Subcutaneous preadipocyte (primary cell): Measurements from ENCODE around the gene PCDHB9. TPM values are rescaled to one million over a fixed set of nuclear protein-coding genes. Genes with fewer than 3 reads are reported as not detected.

Experiments
- total RNA-seq: library from RNA; depleted of rRNA; stranded (reverse); fragments of >200 nt; gene quantifications from 2 replicates; pipeline ENCODE4 v1.2.3, GENCODE V29; 2012

PCDHB9 gene
- total RNA-seq = under 0.01 TPM in 2 replicates

DNA sequence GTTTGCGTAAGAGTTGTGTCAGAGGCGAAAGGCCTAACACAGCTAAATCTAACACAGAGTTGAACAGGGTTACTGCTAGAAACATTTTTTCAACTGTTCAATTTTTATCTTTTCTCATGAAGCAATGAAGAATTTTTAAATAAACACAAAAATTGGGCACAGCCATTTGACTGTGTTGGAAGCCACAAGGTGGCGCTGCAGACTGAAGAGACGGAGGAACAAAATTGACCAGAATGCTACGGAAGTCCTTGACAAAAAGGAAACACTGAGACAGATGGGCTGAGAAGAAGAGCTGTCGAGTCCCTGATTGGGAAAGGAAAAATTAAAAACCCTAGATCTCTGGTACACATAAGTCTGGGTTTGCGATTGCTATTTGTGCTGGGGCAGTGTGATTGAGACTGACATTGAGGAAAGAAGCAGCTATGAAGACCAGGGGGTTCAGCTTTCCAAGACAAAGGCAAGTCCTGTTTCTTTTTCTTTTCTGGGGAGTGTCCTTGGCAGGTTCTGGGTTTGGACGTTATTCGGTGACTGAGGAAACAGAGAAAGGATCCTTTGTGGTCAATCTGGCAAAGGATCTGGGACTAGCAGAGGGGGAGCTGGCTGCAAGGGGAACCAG lies at the start of gene PCDHB9:
Gene PCDHB9 (plus strand): TSS at position 265 of the 616 bp plus-strand sequence. CDS start 158 bp downstream, at position 423.

DNA sequence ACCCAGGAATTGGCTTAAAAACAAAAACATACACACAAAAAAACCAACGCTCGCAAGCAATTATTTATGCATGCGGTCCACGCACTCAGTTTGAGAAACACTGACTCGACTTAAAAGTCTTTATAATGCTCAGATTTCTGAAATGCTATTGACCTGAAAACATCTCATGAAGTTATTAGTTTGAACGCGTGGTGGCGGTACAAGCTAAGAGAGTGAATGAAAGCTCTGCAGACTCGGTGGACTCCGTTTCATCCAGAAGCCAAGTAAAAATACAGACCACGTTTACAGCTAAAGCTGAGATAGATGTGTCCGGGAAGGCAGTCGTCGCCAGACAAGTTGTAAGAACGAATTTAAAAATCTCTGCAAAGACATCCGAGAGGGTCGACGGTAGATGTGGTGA lies 37.1 kb upstream of the PCDHB9 start, which contains the start of gene PCDHB6:
Gene PCDHB6 (plus strand): TSS at position 246 of the 400 bp plus-strand sequence. CDS start 201 bp downstream, outside the sequence.

DNA sequence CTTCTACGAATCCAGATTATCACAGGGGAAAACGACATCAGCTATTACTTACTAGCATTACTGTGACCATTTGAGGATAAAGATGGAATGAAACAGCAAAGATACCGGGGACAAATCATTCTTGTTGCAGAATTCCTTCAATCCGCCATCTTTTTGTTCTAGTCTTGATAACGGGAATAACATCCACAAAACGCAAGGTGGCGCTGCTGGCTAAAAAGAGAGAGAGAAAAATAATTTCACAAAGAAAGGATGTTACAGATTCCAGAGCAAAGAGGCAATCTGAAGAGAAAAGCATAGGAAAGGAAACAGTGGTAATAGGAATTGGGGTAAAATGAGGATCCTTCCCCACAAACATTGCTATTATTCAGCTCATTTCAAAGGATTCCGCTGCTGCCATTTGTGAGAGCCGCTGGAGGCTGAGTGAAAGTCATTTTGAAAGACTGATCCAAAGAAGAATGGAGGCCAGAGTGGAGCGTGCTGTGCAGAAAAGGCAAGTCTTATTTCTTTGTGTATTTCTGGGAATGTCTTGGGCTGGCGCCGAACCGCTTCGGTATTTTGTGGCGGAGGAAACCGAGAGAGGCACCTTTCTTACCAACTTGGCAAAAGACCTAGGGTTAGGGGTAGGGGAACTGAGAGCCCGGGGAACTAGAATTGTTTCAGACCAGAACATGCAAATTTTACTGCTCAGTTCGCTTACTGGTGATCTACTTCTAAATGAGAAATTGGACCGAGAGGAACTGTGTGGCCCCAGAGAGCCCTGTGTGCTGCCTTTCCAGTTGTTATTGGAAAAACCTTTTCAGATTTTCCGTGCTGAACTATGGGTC lies 14.4 kb upstream of the PCDHB9 start, which contains the start of gene PCDHB7:
Gene PCDHB7 (plus strand): TSS at position 264 of the 824 bp plus-strand sequence. CDS start 192 bp downstream, at position 456.

DNA sequence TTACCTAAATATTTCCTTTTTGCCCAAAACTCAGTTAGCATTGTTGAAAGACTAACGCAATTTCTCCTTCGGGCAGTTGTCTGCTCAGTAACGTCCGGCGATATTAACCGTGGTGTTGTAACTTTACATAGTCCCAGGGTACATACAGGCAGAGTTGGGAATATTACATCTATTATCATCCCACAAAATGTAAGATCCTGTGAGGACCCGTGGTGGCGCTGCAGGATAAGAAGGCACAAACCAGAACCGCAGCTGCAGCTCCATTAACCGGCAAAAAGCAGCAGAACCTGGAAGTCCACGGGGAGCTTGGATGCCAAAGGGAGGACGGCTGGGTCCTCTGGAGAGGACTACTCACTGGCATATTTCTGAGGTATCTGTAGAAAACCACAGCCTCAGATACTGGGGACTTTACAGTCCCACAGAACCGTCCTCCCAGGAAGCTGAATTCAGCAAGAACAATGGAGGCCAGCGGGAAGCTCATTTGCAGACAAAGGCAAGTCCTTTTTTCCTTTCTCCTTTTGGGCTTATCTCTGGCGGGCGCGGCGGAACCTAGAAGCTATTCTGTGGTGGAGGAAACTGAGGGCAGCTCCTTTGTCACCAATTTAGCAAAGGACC lies 9.3 kb upstream of the PCDHB9 start, which contains the start of gene PCDHB8:
Gene PCDHB8 (plus strand): TSS at position 214 of the 615 bp plus-strand sequence. CDS start 245 bp downstream, at position 459.

DNA sequence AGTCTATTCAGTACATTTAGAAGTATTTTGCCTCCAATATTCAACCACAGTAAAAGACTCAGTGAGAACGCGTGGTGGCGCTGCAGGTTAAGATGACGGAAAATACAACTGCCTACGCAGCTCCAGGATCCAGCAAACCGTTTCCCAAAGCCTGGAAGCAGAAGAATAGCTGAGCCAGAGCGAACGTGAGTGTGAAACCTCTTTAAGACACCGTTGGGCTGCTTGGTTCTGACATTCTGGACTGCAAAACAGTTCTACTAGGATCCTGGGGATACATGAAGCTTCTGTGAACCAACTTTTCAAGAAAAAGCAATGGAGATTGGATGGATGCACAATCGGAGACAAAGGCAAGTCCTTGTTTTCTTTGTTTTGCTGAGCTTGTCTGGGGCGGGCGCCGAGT lies 4.7 kb upstream of the PCDHB9 start, which contains the start of gene PCDHB16:
Gene PCDHB16 (plus strand): TSS at position 140 of the 400 bp plus-strand sequence. CDS start 173 bp downstream, at position 313.

DNA sequence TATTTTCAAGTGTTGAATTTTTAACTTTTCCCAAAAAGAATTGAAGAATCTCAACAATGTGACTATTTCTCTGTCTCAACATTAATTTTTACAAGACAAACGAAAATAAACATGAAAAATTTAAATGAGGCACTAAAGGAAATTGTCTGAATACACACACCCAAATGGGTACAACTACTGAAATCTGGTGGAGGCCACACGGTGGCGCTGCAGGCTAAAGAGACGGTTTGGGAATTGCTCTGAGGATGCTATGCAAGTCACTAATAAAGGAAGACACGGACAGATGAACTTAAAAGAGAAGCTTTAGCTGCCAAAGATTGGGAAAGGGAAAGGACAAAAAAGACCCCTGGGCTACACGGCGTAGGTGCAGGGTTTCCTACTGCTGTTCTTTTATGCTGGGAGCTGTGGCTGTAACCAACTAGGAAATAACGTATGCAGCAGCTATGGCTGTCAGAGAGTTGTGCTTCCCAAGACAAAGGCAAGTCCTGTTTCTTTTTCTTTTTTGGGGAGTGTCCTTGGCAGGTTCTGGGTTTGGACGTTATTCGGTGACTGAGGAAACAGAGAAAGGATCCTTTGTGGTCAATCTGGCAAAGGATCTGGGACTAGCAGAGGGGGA lies 5.3 kb downstream of the PCDHB9 start, which contains the start of gene PCDHB10:
Gene PCDHB10 (plus strand): TSS at position 244 of the 616 bp plus-strand sequence. CDS start 200 bp downstream, at position 444.

DNA sequence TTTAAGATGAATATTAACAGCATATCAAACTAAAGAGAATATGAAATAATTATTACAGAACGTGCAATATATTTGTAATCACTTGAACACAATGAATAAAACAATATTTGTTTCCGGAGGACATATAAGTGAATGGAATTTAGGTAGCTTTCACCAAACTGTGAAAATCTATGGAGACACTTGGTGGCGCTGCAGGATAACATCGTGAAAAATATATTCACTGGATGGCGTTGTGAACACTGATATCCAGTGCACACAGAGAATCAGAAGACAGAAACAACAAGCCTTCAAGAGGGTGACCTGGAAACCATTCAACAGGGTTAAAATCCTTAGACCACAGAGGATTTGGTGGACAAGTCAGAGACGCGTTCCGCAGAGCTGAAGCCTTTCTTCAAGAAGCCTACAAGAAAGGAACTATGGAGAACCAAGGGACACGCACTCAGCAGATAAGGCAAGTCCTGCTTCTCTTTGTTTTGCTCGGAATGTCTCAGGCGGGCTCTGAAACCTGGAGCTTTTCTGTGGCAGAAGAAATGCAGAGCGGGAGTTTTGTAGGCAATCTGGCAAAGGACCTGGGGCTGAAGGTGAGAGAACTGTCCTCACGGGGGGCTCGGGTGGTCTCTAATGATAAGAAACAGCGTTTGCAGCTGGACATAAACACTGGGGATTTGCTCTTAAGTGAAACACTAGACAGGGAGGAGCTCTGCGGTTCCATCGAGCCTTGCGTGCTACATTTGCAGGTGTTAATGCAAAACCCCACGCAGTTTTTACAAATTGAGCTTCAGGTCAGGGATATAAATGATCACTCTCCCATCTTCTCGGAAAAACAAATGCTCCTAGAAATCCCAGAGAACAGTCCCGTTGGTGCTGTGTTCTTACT lies 12.6 kb downstream of the PCDHB9 start, which contains the start of gene PCDHB11:
Gene PCDHB11 (plus strand): TSS at position 269 of the 877 bp plus-strand sequence. CDS start 148 bp downstream, at position 417.

DNA sequence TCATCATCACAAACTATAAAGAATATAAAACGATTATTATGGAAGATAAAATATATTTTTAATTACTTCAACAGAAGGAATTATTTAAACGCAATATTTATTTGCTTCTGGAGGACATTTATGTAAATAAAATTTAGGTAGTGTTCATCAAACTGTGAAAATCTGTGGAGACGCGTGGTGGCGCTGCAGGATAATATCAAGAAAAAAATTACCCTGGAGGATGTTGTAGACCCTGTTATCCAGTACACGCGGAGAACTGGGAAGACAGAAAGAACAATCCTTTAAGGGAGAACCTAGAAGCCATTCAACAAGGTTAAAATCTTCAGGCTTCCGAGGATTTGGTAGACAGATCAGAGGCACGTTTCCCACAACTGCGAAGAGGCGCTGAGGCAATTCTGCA lies 21.5 kb downstream of the PCDHB9 start, which contains the start of gene PCDHB12:
Gene PCDHB12 (plus strand): TSS at position 242 of the 400 bp plus-strand sequence. CDS start 189 bp downstream, outside the sequence.

DNA sequence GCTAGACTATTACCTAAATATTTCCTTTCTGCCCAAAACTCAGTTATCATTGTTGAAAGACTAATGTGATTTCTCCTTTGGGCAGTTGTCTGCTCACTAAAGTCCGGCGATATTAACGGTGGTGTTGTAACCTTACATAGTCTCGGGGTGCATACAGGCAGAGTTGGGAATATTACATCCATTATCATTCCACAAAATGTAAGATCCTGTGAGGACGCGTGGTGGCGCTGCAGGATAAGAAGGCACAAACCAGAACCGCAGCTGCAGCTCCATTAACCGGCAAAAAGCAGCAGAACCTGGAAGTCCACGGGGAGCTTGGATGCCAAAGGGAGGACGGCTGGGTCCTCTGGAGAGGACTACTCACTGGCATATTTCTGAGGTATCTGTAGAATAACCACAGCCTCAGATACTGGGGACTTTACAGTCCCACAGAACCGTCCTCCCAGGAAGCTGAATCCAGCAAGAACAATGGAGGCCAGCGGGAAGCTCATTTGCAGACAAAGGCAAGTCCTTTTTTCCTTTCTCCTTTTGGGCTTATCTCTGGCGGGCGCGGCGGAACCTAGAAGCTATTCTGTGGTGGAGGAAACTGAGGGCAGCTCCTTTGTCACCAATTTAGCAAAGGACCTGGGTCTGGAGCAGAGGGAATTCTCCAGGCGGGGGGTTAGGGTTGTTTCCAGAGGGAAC lies 26.8 kb downstream of the PCDHB9 start, which contains the start of gene PCDHB13:
Gene PCDHB13 (plus strand): TSS at position 264 of the 684 bp plus-strand sequence. CDS start 205 bp downstream, at position 469.

DNA sequence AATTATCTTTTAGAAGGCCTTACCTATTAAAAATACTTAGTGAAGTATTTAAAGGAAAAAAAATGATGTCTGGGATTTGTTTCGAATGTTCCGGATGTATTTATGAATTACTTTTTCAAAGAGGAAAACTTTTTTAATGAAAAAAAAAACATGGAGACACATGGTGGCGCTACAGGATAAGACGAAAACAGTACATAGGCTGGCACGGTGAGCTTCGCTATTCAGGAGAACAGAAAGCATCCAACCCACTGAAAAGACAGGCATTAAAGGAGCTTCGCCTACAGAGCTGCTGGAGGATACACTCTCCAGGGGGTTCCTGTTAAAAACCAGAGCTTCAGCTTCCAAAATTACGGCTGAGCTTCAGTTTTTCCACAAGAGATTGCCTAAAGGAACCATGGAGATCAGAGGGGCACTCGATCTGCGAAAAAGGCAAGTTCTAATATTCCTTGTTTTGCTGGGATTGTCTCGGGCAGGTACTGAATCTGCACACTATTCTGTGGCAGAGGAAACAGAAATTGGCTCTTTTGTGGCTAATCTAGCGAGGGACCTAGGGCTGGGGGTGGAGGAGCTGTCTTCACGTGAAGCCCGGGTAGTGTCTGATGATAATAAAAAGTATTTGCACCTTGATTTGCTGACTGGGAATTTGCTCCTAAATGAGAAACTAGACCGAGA lies 36.3 kb downstream of the PCDHB9 start, which contains the start of gene PCDHB14:
Gene PCDHB14 (plus strand): TSS at position 232 of the 672 bp plus-strand sequence. CDS start 163 bp downstream, at position 395.

Other genes starting within 250 kb of the PCDHB9 start
- under 0.01 and 0.37 TPM in 2 replicates for gene PCDHAC2, start 220.7 kb upstream of the PCDHB9 start, total RNA-seq
- not detected in 2 replicates for gene PCDHB1, start 135.8 kb upstream of the PCDHB9 start, total RNA-seq
- 0.59 and 1.5 TPM in 2 replicates for gene PCDHB2, start 92.5 kb upstream of the PCDHB9 start, total RNA-seq
- 0.20 and 0.73 TPM in 2 replicates for gene PCDHB3, start 86.7 kb upstream of the PCDHB9 start, total RNA-seq
- gene PCDHB4, start 65.3 kb upstream of the PCDHB9 start, total RNA-seq = 0.37 TPM in 1 of 2 replicates, not detected in the other
- gene PCDHB5, start 52.0 kb upstream of the PCDHB9 start, total RNA-seq = under 0.01 and 0.20 TPM in 2 replicates
- gene PCDHB6, start 37.1 kb upstream of the PCDHB9 start, total RNA-seq = under 0.01 TPM in 2 replicates
- 0.37 TPM in 1 of 2 replicates, not detected in the other for gene PCDHB7, start 14.5 kb upstream of the PCDHB9 start, total RNA-seq
- under 0.01 TPM in 2 replicates for gene PCDHB8, start 9.4 kb upstream of the PCDHB9 start, total RNA-seq
- gene PCDHB16, start 4.8 kb upstream of the PCDHB9 start, total RNA-seq = 0.20 and 0.37 TPM in 2 replicates
- under 0.01 TPM in 2 replicates for gene PCDHB10, start 5.2 kb downstream of the PCDHB9 start, total RNA-seq
- gene PCDHB11, start 12.5 kb downstream of the PCDHB9 start, total RNA-seq = 0.37 TPM in 1 of 2 replicates, not detected in the other
- gene PCDHB12, start 21.6 kb downstream of the PCDHB9 start, total RNA-seq = not detected in 2 replicates
- under 0.01 TPM in 2 replicates for gene PCDHB13, start 26.8 kb downstream of the PCDHB9 start, total RNA-seq
- under 0.01 and 0.20 TPM in 2 replicates for gene PCDHB14, start 36.2 kb downstream of the PCDHB9 start, total RNA-seq
- gene PCDHB15, start 58.2 kb downstream of the PCDHB9 start, total RNA-seq = under 0.01 TPM in 1 of 2 replicates, not detected in the other
- 0.37 and 0.39 TPM in 2 replicates for gene SLC25A2, start 116.9 kb downstream of the PCDHB9 start, total RNA-seq
- 33.1 and 40.5 TPM in 2 replicates for gene TAF7, start 133.6 kb downstream of the PCDHB9 start, total RNA-seq
- 0.37 and 0.59 TPM in 2 replicates for gene PCDHGA1, start 143.4 kb downstream of the PCDHB9 start, total RNA-seq
- 1.4 and 1.5 TPM in 2 replicates for gene PCDHGA2, start 151.6 kb downstream of the PCDHB9 start, total RNA-seq
- 0.73 and 1.2 TPM in 2 replicates for gene PCDHGA3, start 156.7 kb downstream of the PCDHB9 start, total RNA-seq
- 0.73 and 1.2 TPM in 2 replicates for gene PCDHGB1, start 162.9 kb downstream of the PCDHB9 start, total RNA-seq
- gene PCDHGA4, start 167.9 kb downstream of the PCDHB9 start, total RNA-seq = 1.5 and 3.5 TPM in 2 replicates
- 1.1 and 2.0 TPM in 2 replicates for gene PCDHGB2, start 172.8 kb downstream of the PCDHB9 start, total RNA-seq
- gene PCDHGA5, start 177.0 kb downstream of the PCDHB9 start, total RNA-seq = 0.73 and 1.2 TPM in 2 replicates
- gene PCDHGB3, start 183.1 kb downstream of the PCDHB9 start, total RNA-seq = 2.2 and 2.9 TPM in 2 replicates
- 2.2 and 2.9 TPM in 2 replicates for gene PCDHGA6, start 186.7 kb downstream of the PCDHB9 start, total RNA-seq
- 1.8 and 2.5 TPM in 2 replicates for gene PCDHGA7, start 195.6 kb downstream of the PCDHB9 start, total RNA-seq
- gene PCDHGB4, start 200.5 kb downstream of the PCDHB9 start, total RNA-seq = 5.9 and 8.8 TPM in 2 replicates
- 1.5 and 1.8 TPM in 2 replicates for gene PCDHGA8, start 205.5 kb downstream of the PCDHB9 start, total RNA-seq
- 8.8 and 12.1 TPM in 2 replicates for gene PCDHGB5, start 210.8 kb downstream of the PCDHB9 start, total RNA-seq
- gene PCDHGA9, start 215.6 kb downstream of the PCDHB9 start, total RNA-seq = 2.9 and 4.3 TPM in 2 replicates
- gene PCDHGB6, start 220.9 kb downstream of the PCDHB9 start, total RNA-seq = 2.5 and 2.6 TPM in 2 replicates
- gene PCDHGA10, start 225.8 kb downstream of the PCDHB9 start, total RNA-seq = 6.8 and 7.7 TPM in 2 replicates
- gene PCDHGB7, start 230.5 kb downstream of the PCDHB9 start, total RNA-seq = 5.9 and 6.6 TPM in 2 replicates
- 11.8 and 13.9 TPM in 2 replicates for gene PCDHGA11, start 233.9 kb downstream of the PCDHB9 start, total RNA-seq
- gene PCDHGA12, start 243.3 kb downstream of the PCDHB9 start, total RNA-seq = 19.2 and 22.4 TPM in 2 replicates